GM19035 (cell line): ENCODE data around the gene NTN5.

ENCODE experiments used
- ATAC-seq: cut with Tn5 transposase; IDR thresholded peaks from one replicate; pipeline ENCODE4 v1.9.1; 2021; ENCODE audit not compliant: unreplicated experiment

NTN5 gene

GRCh38 chr19:48616041-48616436, 56.8 kb downstream of the NTN5 start:
- no peak for ATAC-seq

- no peak for ATAC-seq
These were observed 57.4 kb downstream of the NTN5 start for GRCh38 chr19:48615231-48616040.

- ATAC-seq, result no peak
These were observed 58.2 kb downstream of the NTN5 start, which contains the start of gene FAM83E for GRCh38 chr19:48614436-48615230. TSS of gene FAM83E (minus strand) at chr19:48615076. CDS start at chr19:48613372, 1,704 bp downstream.

- no peak for ATAC-seq
These were observed 58.9 kb downstream of the NTN5 start for GRCh38 chr19:48613852-48614435.

- ATAC-seq, result no peak
These were observed 59.6 kb downstream of the NTN5 start for GRCh38 chr19:48613024-48613851.

GRCh38 chr19:48611872-48612271, 60.9 kb downstream of the NTN5 start:
- ATAC-seq, result no peak
